Measurements from ENCODE around the gene TRIM3.
"Not testable (repeated sequence)": the region's sequence is repeated elsewhere in the genome, so short reads cannot be mapped to it uniquely, and the experiment has no call there.

TRIM3 gene

DNA sequence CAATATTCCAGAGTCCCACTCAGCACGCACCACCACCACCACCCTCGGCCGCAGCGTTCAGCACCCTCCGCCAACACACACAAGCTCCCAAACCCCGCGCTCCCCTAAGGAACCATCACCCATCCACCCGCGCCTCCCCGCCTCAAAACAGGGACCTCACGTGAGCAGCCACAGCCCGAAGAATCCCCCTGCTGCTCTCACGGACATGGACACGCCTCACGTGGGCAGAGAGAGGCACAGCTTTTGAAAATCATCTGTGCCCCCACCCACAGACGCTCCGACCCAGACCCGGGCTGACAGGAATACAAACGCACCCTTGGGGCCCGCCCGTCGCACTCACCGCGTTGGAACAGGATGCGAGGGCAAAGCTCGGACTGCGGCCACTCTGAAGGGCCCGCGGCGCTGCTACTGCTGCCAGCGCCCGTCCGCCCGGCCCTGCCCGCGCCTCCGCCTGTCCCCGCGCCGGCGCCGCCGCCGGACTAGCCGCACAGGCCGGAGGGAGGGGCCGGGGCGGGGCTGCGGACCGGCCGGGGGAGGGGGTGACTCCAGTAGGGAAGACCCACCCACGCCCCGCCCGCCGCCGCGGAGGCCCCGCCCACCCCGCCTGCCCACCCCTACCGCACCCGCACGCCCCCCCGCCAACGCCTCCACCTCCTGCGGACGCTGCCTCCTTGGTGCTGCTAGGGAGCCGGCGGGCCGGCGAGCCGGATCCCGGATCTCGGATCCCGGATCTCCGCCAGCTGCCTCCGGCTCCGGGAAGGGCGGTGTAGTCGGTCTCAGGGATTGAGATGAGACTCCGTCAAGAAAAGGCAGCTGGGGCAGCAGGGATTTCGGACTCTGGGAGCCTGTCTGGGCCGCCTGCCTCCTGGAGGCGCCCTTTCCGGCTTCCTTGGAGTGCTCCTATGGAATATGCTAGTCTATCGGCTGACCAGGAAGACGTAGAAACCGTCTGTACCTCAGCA is at the start of gene TRIM3:
TSS of gene TRIM3 (minus strand) at position 491 of the 962 bp plus-strand sequence. CDS start 8,246 bp downstream, outside the sequence.
- TF ChIP-seq EZH2 (IDR thresholded peaks at IDR 0.05): no peak
- TF ChIP-seq FOXP2 (optimal IDR thresholded peaks at IDR 0.05; ENCODE audit: control extremely low read depth, extremely low read length, insufficient read depth): no peak
- peak; percentile 67 for TF ChIP-seq POLR2AphosphoS5 (IDR thresholded peaks at IDR 0.05; ENCODE audit: borderline replicate concordance, low read depth, low read length)
- Histone ChIP-seq H3K4me3 (peak within 1 kb of the TSS; percentile 91), H3K9me3 (ENCODE audit: low read depth, low read length) (no peaks in the 10 kb centered on the region), H3K27ac (peak within 1 kb of the TSS; percentile 63), H3K36me3 (ENCODE audit: insufficient read depth, low read length) (peaks cover 22% of the 10 kb centered on the region), H3K9ac (ENCODE audit: insufficient read length) (peak within 1 kb of the TSS; percentile 76)
- no peak for DNase-seq (ENCODE audit: low read depth, low spot score)

DNA sequence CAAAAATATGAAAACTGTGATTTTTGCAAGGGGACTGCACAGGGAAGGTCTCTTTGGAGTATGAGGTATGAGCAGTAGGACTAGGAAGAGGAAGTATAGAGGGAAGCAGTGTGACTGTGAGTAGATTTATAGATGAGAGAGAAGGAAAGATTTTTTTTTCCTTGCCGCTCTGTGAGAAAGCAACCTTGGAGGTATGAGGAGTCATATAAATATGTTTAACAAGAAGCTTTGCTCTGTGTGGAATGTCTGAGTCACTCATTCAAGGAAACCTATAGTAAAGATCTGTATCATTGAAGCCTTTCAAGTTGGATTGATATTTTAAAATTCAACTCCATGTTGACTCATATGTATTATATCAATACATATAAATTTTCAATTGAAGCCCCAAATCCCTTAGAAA is 49.5 kb upstream of the TRIM3 start:
- peaks cover 43% of the 10 kb centered on the region for H3K36me3 ChIP-seq (ENCODE audit: insufficient read depth, low read length)
- no peak overlapping the region for H3K9ac ChIP-seq (ENCODE audit: insufficient read length)
- no peak for DNase-seq (ENCODE audit: low read depth, low spot score)
- H3K9me3 ChIP-seq (ENCODE audit: low read depth, low read length): no peaks in the 10 kb centered on the region
- no peak overlapping the region for H3K27ac ChIP-seq
- no peak overlapping the region for H3K4me3 ChIP-seq
- TF ChIP-seq POLR2AphosphoS5 (IDR thresholded peaks at IDR 0.05; ENCODE audit: borderline replicate concordance, low read depth, low read length) (no peak), FOXP2 (optimal IDR thresholded peaks at IDR 0.05; ENCODE audit: control extremely low read depth, extremely low read length, insufficient read depth) (no peak), EZH2 (IDR thresholded peaks at IDR 0.05) (no peak)

DNA sequence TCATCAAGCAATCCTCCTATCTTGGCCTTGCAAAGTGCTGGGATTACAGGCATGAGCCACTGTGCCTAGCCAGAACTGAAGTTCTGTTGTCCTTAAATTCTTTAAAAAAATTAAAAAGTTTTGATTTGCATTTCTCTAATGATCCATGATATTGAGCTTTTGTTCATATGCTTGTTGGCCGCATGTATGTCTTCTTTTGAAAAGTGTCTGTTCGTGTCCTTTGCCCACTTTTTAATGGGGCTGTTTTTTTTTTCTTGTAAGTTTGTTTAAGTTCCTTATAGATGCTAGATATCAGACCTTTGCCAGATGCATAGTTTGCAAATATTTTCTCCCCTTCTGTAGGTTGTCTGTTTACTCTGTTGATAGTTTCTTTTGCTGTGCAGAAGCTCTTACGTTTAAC is 48.2 kb upstream of the TRIM3 start:
- H3K9me3 ChIP-seq (ENCODE audit: low read depth, low read length); H3K4me3 ChIP-seq; H3K27ac ChIP-seq; H3K9ac ChIP-seq (ENCODE audit: insufficient read length); DNase-seq (ENCODE audit: low read depth, low spot score): not testable (repeated sequence)
- H3K36me3 ChIP-seq (ENCODE audit: insufficient read depth, low read length): peaks cover 50% of the 10 kb centered on the region

DNA sequence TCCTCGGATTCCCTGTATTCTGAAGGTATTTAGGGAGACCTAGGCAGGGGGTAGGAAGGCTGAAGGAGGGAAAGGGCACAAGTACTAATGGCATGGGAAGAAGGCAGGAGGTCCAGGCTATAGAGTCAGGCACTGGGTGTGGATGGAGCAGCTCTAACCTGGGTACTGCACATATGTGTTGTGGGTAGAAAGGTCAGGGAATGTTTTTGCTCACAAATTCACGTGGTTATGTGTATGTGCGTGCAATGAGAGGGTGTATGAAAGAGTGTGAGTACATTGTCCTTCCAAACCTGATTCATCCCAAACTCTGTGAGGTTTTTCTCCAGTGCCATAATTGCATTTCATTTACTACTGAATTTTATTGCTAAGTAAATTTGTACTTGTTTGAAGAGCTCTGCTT is 46.5 kb upstream of the TRIM3 start:
- DNase-seq (ENCODE audit: low read depth, low spot score): no peak
- Histone ChIP-seq H3K9me3 (ENCODE audit: low read depth, low read length) (no peaks in the 10 kb centered on the region), H3K27ac (no peak overlapping the region), H3K4me3 (no peak overlapping the region), H3K9ac (ENCODE audit: insufficient read length) (no peak overlapping the region), H3K36me3 (ENCODE audit: insufficient read depth, low read length) (peaks cover 58% of the 10 kb centered on the region)
- TF ChIP-seq FOXP2 (optimal IDR thresholded peaks at IDR 0.05; ENCODE audit: control extremely low read depth, extremely low read length, insufficient read depth): no peak
- no peak for TF ChIP-seq POLR2AphosphoS5 (IDR thresholded peaks at IDR 0.05; ENCODE audit: borderline replicate concordance, low read depth, low read length)
- no peak for TF ChIP-seq EZH2 (IDR thresholded peaks at IDR 0.05)

DNA sequence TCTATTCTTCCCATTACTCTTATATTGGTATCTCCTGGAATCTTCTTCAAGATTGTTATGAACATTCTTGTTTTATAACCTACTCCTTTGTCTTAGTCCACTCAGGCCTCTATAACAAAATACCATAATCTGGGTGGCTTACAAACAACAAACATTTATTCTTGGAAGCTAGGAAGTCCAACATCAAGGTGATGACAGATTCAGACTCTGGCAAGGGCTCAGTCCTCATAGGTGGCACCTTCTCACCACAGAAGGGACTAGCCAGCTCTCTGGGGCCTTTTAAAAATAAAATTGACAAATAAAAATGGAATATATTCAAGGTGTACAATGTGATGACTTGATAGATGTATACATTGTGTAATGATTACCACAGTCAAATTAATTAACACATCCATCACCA is 43.1 kb upstream of the TRIM3 start:
- Histone ChIP-seq H3K9me3 (ENCODE audit: low read depth, low read length) (no peaks in the 10 kb centered on the region), H3K27ac (no peak overlapping the region), H3K9ac (ENCODE audit: insufficient read length) (no peak overlapping the region), H3K4me3 (no peak overlapping the region), H3K36me3 (ENCODE audit: insufficient read depth, low read length) (peaks cover 76% of the 10 kb centered on the region)
- TF ChIP-seq FOXP2 (optimal IDR thresholded peaks at IDR 0.05; ENCODE audit: control extremely low read depth, extremely low read length, insufficient read depth) (no peak), POLR2AphosphoS5 (IDR thresholded peaks at IDR 0.05; ENCODE audit: borderline replicate concordance, low read depth, low read length) (no peak), EZH2 (IDR thresholded peaks at IDR 0.05) (no peak)
- DNase-seq (ENCODE audit: low read depth, low spot score): no peak

DNA sequence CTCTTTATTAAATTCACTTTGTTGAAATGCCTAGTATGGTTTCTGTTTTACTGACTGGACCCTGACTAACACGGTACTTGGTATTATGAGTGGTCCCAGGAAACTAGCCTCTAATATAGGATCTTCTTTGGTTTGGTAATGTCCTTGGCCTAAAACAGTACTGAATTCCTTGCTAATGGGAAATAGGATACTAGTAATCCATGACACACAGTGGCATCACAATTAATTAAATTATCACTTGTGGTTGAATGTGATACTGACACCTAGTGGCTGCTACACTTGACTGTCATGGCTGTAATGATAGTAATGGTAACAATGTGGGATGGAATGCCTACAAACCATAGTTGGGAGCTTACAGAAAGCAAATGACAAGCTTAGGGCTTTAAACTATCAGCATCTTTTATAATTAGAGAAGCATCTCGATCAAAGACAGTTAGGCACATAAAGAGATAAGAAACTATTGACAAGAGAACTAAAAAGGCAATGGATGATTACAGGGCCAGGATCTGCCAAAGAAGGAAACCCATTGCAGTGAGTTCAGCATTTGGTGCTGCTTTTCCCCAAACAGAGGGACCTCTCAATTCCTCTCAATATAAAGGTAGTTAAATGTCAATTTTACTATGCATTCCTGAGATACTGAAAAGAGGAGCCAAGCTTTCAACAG is 32.0 kb upstream of the TRIM3 start:
- DNase-seq (ENCODE audit: low read depth, low spot score): peak; percentile 42
- Histone ChIP-seq H3K36me3 (ENCODE audit: insufficient read depth, low read length) (peaks cover 21% of the 10 kb centered on the region), H3K9me3 (ENCODE audit: low read depth, low read length) (no peaks in the 10 kb centered on the region), H3K9ac (ENCODE audit: insufficient read length) (no peak overlapping the region), H3K27ac (peak overlapping the region; percentile 4; the same call in 1 of the 2 replicates), H3K4me3 (no peak overlapping the region)
- no peak for TF ChIP-seq FOXP2 (optimal IDR thresholded peaks at IDR 0.05; ENCODE audit: control extremely low read depth, extremely low read length, insufficient read depth)
- TF ChIP-seq POLR2AphosphoS5 (IDR thresholded peaks at IDR 0.05; ENCODE audit: borderline replicate concordance, low read depth, low read length): no peak
- TF ChIP-seq EZH2 (IDR thresholded peaks at IDR 0.05): no peak

DNA sequence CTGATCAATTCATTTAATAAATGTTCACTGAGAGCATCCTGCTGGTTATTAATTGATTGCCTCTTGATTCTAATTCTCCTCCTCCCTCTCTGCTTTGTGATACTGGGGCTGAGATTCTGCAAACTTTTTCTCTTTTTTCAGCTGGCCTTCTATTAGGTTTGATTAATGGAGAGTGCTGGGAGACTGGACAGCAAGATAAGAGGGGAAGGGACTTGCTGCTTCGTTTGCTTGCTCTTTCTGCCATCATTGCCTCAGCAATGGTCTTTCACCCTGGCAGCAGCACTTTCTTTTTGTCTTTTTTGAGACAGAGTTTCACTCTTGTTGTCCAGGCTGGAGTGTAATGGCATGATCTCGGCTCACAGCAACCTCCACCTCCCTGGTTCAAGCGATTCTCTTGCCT is 30.4 kb upstream of the TRIM3 start:
- H3K4me3 ChIP-seq: no peak overlapping the region
- no peaks in the 10 kb centered on the region for H3K9me3 ChIP-seq (ENCODE audit: low read depth, low read length)
- no peak overlapping the region for H3K9ac ChIP-seq (ENCODE audit: insufficient read length)
- H3K36me3 ChIP-seq (ENCODE audit: insufficient read depth, low read length): peaks cover 12% of the 10 kb centered on the region
- no peak for DNase-seq (ENCODE audit: low read depth, low spot score)
- TF ChIP-seq FOXP2 (optimal IDR thresholded peaks at IDR 0.05; ENCODE audit: control extremely low read depth, extremely low read length, insufficient read depth) (no peak), POLR2AphosphoS5 (IDR thresholded peaks at IDR 0.05; ENCODE audit: borderline replicate concordance, low read depth, low read length) (no peak), EZH2 (IDR thresholded peaks at IDR 0.05) (no peak)
- H3K27ac ChIP-seq: no peak overlapping the region

DNA sequence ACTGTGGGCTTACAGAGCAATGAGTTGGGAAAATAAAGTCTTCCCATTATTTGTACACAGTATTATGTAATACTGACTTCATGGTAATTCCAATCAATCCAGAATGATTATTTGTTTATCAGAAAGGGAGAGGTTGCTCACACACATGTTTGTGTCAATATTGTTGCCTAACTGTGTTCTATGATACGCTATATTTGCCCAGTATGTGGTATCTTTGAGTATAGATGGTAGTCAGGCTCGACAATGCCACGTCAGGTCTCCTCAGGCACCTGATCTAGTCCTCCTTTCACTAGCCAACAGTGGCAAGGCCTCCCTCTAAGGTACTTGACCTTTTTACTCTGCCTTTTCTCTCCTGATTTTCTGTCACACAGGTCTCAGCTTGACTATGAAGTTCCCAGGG is 28.6 kb upstream of the TRIM3 start:
- no peak for DNase-seq (ENCODE audit: low read depth, low spot score)
- Histone ChIP-seq H3K27ac (no peak overlapping the region), H3K9me3 (ENCODE audit: low read depth, low read length) (no peaks in the 10 kb centered on the region), H3K9ac (ENCODE audit: insufficient read length) (no peak overlapping the region), H3K4me3 (no peak overlapping the region), H3K36me3 (ENCODE audit: insufficient read depth, low read length) (peaks cover 11% of the 10 kb centered on the region)
- TF ChIP-seq POLR2AphosphoS5 (IDR thresholded peaks at IDR 0.05; ENCODE audit: borderline replicate concordance, low read depth, low read length) (no peak), EZH2 (IDR thresholded peaks at IDR 0.05) (no peak), FOXP2 (optimal IDR thresholded peaks at IDR 0.05; ENCODE audit: control extremely low read depth, extremely low read length, insufficient read depth) (no peak)
